ENCODE data around the gene PTPRJ. TPM values are rescaled to one million over a fixed set of nuclear protein-coding genes. Genes with fewer than 3 reads are reported as not detected.

The PTPRJ gene
- polyA plus RNA-seq, 1 donor (not counting 4 experiments of a cell fraction or from before 2014, with no cell fraction given): 0.84 TPM

GRCh38 chr11:48078689-48079088, 98.3 kb downstream of the PTPRJ start:
- Histone ChIP-seq H4K20me1 (ENCODE audit: control insufficient read depth, extremely low read depth, insufficient read depth, low read length) (no peaks in the 10 kb centered on the region), H3K9ac (ENCODE audit: control insufficient read depth, extremely low read depth, insufficient read depth, low read length) (no peak overlapping the region), H3K79me2 (ENCODE audit: control insufficient read depth, insufficient read depth, low read length) (no peaks in the 10 kb centered on the region), H3K4me1 (ENCODE audit: control insufficient read depth, extremely low read depth, insufficient read depth, low read length) (no peaks in the 10 kb centered on the region), H3K9me1 (ENCODE audit: control insufficient read depth, extremely low read depth, insufficient read depth, low read length) (no peaks in the 10 kb centered on the region), H3K27me3 (ENCODE audit: control insufficient read depth, extremely low read depth, insufficient read depth, low read length) (no peaks in the 10 kb centered on the region), H2AFZ (ENCODE audit: control insufficient read depth, low read length) (no peak overlapping the region), H3K9me3 (ENCODE audit: control insufficient read depth, low read depth, low read length) (no peaks in the 10 kb centered on the region), H3K4me3 (ENCODE audit: control insufficient read depth in 2 of 3, extremely low read depth in 1 of 3, insufficient read depth in 2 of 3, low read depth in 1 of 3, low read length in 3 of 3) (no peak overlapping the region), H3K27ac (ENCODE audit: control insufficient read depth, insufficient read depth, low read length) (no peak overlapping the region), H3K4me2 (ENCODE audit: control insufficient read depth, extremely low read depth, insufficient read depth, low read depth, low read length) (no peak overlapping the region), H3K36me3 (ENCODE audit: control insufficient read depth in 2 of 2, extremely low read depth in 1 of 2, insufficient read depth in 2 of 2, low read length in 2 of 2) (no peaks in the 10 kb centered on the region)
- TF ChIP-seq EZH2 (IDR thresholded peaks at IDR 0.05; ENCODE audit: low read length): no peak
- TF ChIP-seq, protein P1, sequence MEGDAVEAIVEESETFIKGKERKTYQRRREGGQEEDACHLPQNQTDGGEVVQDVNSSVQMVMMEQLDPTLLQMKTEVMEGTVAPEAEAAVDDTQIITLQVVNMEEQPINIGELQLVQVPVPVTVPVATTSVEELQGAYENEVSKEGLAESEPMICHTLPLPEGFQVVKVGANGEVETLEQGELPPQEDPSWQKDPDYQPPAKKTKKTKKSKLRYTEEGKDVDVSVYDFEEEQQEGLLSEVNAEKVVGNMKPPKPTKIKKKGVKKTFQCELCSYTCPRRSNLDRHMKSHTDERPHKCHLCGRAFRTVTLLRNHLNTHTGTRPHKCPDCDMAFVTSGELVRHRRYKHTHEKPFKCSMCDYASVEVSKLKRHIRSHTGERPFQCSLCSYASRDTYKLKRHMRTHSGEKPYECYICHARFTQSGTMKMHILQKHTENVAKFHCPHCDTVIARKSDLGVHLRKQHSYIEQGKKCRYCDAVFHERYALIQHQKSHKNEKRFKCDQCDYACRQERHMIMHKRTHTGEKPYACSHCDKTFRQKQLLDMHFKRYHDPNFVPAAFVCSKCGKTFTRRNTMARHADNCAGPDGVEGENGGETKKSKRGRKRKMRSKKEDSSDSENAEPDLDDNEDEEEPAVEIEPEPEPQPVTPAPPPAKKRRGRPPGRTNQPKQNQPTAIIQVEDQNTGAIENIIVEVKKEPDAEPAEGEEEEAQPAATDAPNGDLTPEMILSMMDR (optimal IDR thresholded peaks at IDR 0.05 in 1 of 3, IDR thresholded peaks at IDR 0.05 in 1 of 3, conservative IDR thresholded peaks at IDR 0.05 in 1 of 3; ENCODE audit: extremely low read depth in 1 of 3, insufficient read depth in 2 of 3, low read length in 3 of 3): no peak
- FAIRE-seq: no peak
- DNase-seq (ENCODE audit: low read depth, low spot score): no peak
- dilution Hi-C loops (cut with MboI; ENCODE audit: extremely low pct_ligation_motif_present, low sequenced_read_pairs): no loop called here

DNA sequence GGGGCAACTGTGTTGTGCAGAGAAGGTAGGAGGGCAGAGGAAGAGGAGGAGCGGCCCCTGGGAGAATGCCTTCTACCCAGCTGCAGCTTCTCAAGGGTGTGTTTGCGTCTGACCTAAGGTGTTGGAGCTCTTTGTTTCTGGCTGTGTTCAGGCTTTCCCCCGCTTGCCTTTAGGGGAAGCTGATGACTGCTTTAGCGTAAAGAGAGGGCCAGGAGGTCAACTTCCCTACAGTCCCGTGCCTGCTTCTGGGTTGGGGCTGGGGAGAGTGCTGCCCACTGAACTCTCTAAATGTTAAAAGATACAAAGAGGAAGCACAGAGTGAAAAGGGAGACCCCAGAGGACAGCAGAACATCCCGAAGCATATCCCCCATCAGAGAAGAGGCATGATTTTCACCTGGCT, 99.2 kb downstream of the PTPRJ start:
- Histone ChIP-seq H2AFZ (ENCODE audit: control insufficient read depth, low read length) (no peak overlapping the region), H3K4me2 (ENCODE audit: control insufficient read depth, extremely low read depth, insufficient read depth, low read depth, low read length) (no peak overlapping the region), H3K79me2 (ENCODE audit: control insufficient read depth, insufficient read depth, low read length) (no peaks in the 10 kb centered on the region), H3K27me3 (ENCODE audit: control insufficient read depth, extremely low read depth, insufficient read depth, low read length) (no peaks in the 10 kb centered on the region), H3K9me1 (ENCODE audit: control insufficient read depth, extremely low read depth, insufficient read depth, low read length) (no peaks in the 10 kb centered on the region), H3K9me3 (ENCODE audit: control insufficient read depth, low read depth, low read length) (no peaks in the 10 kb centered on the region), H3K36me3 (ENCODE audit: control insufficient read depth in 2 of 2, extremely low read depth in 1 of 2, insufficient read depth in 2 of 2, low read length in 2 of 2) (no peaks in the 10 kb centered on the region), H4K20me1 (ENCODE audit: control insufficient read depth, extremely low read depth, insufficient read depth, low read length) (no peaks in the 10 kb centered on the region), H3K9ac (ENCODE audit: control insufficient read depth, extremely low read depth, insufficient read depth, low read length) (no peak overlapping the region), H3K4me1 (ENCODE audit: control insufficient read depth, extremely low read depth, insufficient read depth, low read length) (no peaks in the 10 kb centered on the region), H3K4me3 (ENCODE audit: control insufficient read depth in 2 of 3, extremely low read depth in 1 of 3, insufficient read depth in 2 of 3, low read depth in 1 of 3, low read length in 3 of 3) (no peak overlapping the region), H3K27ac (ENCODE audit: control insufficient read depth, insufficient read depth, low read length) (no peak overlapping the region)
- TF ChIP-seq, protein P1 (optimal IDR thresholded peaks at IDR 0.05 in 1 of 3, IDR thresholded peaks at IDR 0.05 in 1 of 3, conservative IDR thresholded peaks at IDR 0.05 in 1 of 3; ENCODE audit: extremely low read depth in 1 of 3, insufficient read depth in 2 of 3, low read length in 3 of 3): no peak
- no peak for TF ChIP-seq EZH2 (IDR thresholded peaks at IDR 0.05; ENCODE audit: low read length)
- dilution Hi-C loops (cut with MboI; ENCODE audit: extremely low pct_ligation_motif_present, low sequenced_read_pairs): no loop called here
- DNase-seq (ENCODE audit: low read depth, low spot score) (no peak), FAIRE-seq (no peak)
